Fibroblast of lung (primary cell): ENCODE results near the gene CALHM3. TPM values are rescaled to one million over a fixed set of nuclear protein-coding genes. Genes with fewer than 3 reads are reported as not detected.
"Not testable (repeated sequence)": the region's sequence is repeated elsewhere in the genome, so short reads cannot be mapped to it uniquely, and the experiment has no call there.

ENCODE experiments used
- DNase-seq, 2 donors: peaks; one replicate each; pipeline versions ENCODE4 v3.0.0 to v3.0.0-alpha.2; 2010; ENCODE audit warnings: low read depth in 2 of 2
- H2AFZ ChIP-seq: 2 replicates; pipeline ENCODE4 v1.5.1; 2012; ENCODE audit warnings: low read length, control low read depth, inconsistent platforms
- H3K27ac ChIP-seq: 2 replicates; pipeline ENCODE4 v1.5.1; 2011; ENCODE audit warnings: low read length, control low read depth; ENCODE audit not compliant: insufficient read depth
- H3K27me3 ChIP-seq: 2 replicates; pipeline ENCODE4 v1.5.1; 2011; ENCODE audit warnings: mild to moderate bottlenecking, low read length; ENCODE audit not compliant: control insufficient read depth, insufficient read depth
- H3K36me3 ChIP-seq: 2 replicates; pipeline ENCODE4 v1.5.1; 2011; ENCODE audit warnings: low read length; ENCODE audit not compliant: control insufficient read depth, insufficient read depth
- H3K4me1 ChIP-seq: 2 replicates; pipeline ENCODE4 v1.5.1; 2011; ENCODE audit warnings: low read length; ENCODE audit not compliant: control insufficient read depth, insufficient read depth; ENCODE audit errors: extremely low read depth
- H3K4me2 ChIP-seq: 2 replicates; pipeline ENCODE4 v1.5.1; 2011; ENCODE audit warnings: low read length, control low read depth; ENCODE audit not compliant: insufficient read depth; ENCODE audit errors: extremely low read depth
- H3K4me3 ChIP-seq, 4 experiments: fragments of 200-600 bp in 1 of 4; sonication (generic) in 1 of 4; replicated peaks in 1 of 4; 2 replicates each; pipeline ENCODE4 v1.5.1; 2011 to 2016; ENCODE audit warnings: low read length in 4 of 4, low read depth in 3 of 4, mild to moderate bottlenecking in 3 of 4, control low read depth in 2 of 4, inconsistent platforms in 1 of 4, mixed read lengths in 1 of 4; ENCODE audit not compliant: insufficient read depth in 1 of 4; ENCODE audit errors: control extremely low read depth in 1 of 4
- H3K79me2 ChIP-seq: 2 replicates; pipeline ENCODE4 v1.5.1; 2012; ENCODE audit warnings: mild to moderate bottlenecking, low read length, inconsistent platforms; ENCODE audit not compliant: control insufficient read depth, insufficient read depth
- H3K9ac ChIP-seq: 2 replicates; pipeline ENCODE4 v1.5.1; 2011; ENCODE audit warnings: mild to moderate bottlenecking, low read length, control low read depth; ENCODE audit not compliant: insufficient read depth
- H3K9me3 ChIP-seq: 2 replicates; pipeline ENCODE4 v1.5.1; 2012; ENCODE audit warnings: low read depth, low read length; ENCODE audit not compliant: control insufficient read depth, insufficient read depth
- H4K20me1 ChIP-seq: 2 replicates; pipeline ENCODE4 v1.5.1; 2011; ENCODE audit warnings: low read length; ENCODE audit not compliant: control insufficient read depth, insufficient read depth; ENCODE audit errors: extremely low read depth
- CTCF ChIP-seq, 2 donors: IDR thresholded peaks in 1 of 2; conservative IDR thresholded peaks in 1 of 2; 1 replicate in 1 of 2; 2 replicates in 1 of 2; pipeline ENCODE4 v1.5.1; 2011 to 2012; ENCODE audit warnings: low read length in 2 of 2, control low read depth in 1 of 2, inconsistent platforms in 1 of 2, low read depth in 1 of 2, mild to moderate bottlenecking in 1 of 2
- EZH2 ChIP-seq: IDR thresholded peaks from 2 replicates; pipeline ENCODE4 v1.5.1; 2012; ENCODE audit warnings: low read length, control low read depth, mild to moderate bottlenecking; ENCODE audit errors: missing control alignments
- polyA plus RNA-seq, 2 donors: library from polyadenylated mRNA; depleted of rRNA in 1 of 2; stranded (reverse) in 1 of 2; unstranded in 1 of 2; fragments of >200 nt; gene quantifications; 2 replicates each; pipeline ENCODE4 v1.2.1, GENCODE V29; 2011 to 2012; ENCODE audit warnings: missing spikeins in 1 of 2
- total RNA-seq: library from RNA; depleted of rRNA; stranded (reverse); fragments of >200 nt; gene quantifications from 2 replicates; pipeline ENCODE4 v1.2.1, GENCODE V29; 2014

CALHM3 gene
- total and polyA plus RNA-seq, 2 donors (not counting 1 experiment from before 2014, with no cell fraction given): not detected

DNA sequence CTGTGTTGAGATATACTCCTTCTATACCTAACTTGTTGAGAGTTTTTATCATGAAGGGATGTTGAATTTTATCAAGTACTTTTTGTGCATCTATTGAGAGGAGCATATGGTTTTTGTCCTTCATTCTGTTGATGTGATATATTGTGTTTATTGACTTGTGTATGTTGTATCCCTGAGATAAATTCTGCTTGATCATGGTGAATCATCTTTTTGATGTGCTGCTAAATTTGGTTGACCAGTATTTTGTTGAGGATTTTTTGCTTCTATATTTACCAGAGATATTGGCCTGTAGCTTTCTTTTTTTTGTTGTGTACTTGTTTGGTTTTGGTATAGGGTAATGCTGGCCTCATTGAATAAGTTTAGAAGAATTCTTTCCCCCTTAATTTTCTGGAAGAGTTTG is 46.9 kb upstream of the CALHM3 start:
- Histone ChIP-seq H2AFZ (no peak overlapping the region), H4K20me1 (no peaks in the 10 kb centered on the region), H3K36me3 (no peaks in the 10 kb centered on the region), H3K4me1 (no peaks in the 10 kb centered on the region), H3K27me3 (no peaks in the 10 kb centered on the region), H3K79me2 (no peaks in the 10 kb centered on the region), H3K4me3 (no peak overlapping the region), H3K4me2 (no peak overlapping the region), H3K27ac (no peak overlapping the region), H3K9ac (no peak overlapping the region), H3K9me3 (no peaks in the 10 kb centered on the region)
- no peak for TF ChIP-seq EZH2
- no peak for TF ChIP-seq CTCF (conservative IDR thresholded peaks at IDR 0.05 in 1 of 2, IDR thresholded peaks at IDR 0.05 in 1 of 2; ENCODE audit: low read depth in 1 of 2, low read length in 2 of 2)
- DNase-seq: no peak

- Histone ChIP-seq H3K27me3 (peaks cover 4% of the 10 kb centered on the region), H3K4me2 (no peak overlapping the region), H3K36me3 (no peaks in the 10 kb centered on the region), H3K4me1 (no peaks in the 10 kb centered on the region), H4K20me1 (no peaks in the 10 kb centered on the region), H3K79me2 (no peaks in the 10 kb centered on the region), H3K27ac (no peak overlapping the region), H2AFZ (no peak overlapping the region), H3K9me3 (no peaks in the 10 kb centered on the region), H3K4me3 (no peak overlapping the region), H3K9ac (no peak overlapping the region)
- no peak for DNase-seq
- TF ChIP-seq CTCF (conservative IDR thresholded peaks at IDR 0.05 in 1 of 2, IDR thresholded peaks at IDR 0.05 in 1 of 2; ENCODE audit: low read depth in 1 of 2, low read length in 2 of 2) (no peak), EZH2 (no peak)
Measured at GRCh38 chr10:103523683-103524082, 44.6 kb upstream of the CALHM3 start.

- not testable (repeated sequence) for H3K36me3 ChIP-seq, H3K9me3 ChIP-seq, H3K27ac ChIP-seq, H3K79me2 ChIP-seq, H2AFZ ChIP-seq, H3K9ac ChIP-seq, H3K4me1 ChIP-seq, H4K20me1 ChIP-seq, H3K27me3 ChIP-seq, H3K4me3 ChIP-seq, H3K4me2 ChIP-seq, DNase-seq
Measured at GRCh38 chr10:103522006-103522405, 43.0 kb upstream of the CALHM3 start.
